OCI-LY3 (cell line): ENCODE data around the gene MESP1.

Experiments
- CTCF ChIP-seq: fragments of 200-600, 300-600 bp; sonication (generic); IDR thresholded peaks from 2 replicates; pipeline ENCODE4 v1.5.1; 2014; ENCODE audit warnings: antibody characterized with exemption, low read length, low read depth
- EZH2phosphoT487 ChIP-seq: fragments of 200-600 bp; shearing (Covaris generic); IDR thresholded peaks from 2 replicates; pipeline ENCODE4 v1.6.1; 2018; ENCODE audit warnings: antibody characterized with exemption, mixed run types, low read depth

- TF ChIP-seq CTCF (no peak), EZH2phosphoT487 (no peak)
Observed at GRCh38 chr15:89745131-89745530, 5.9 kb downstream of the MESP1 start.
